Natural killer cell treated with Interleukin-12 subunit alpha and Interleukin-12 subunit beta and Interleukin-15 and Interleukin-18, amount 100 ng/mL, for 72 hours (primary cell): Measurements from ENCODE around the gene RNU1-3. TPM values are rescaled to one million over a fixed set of nuclear protein-coding genes. Genes with fewer than 3 reads are reported as not detected.
"Not testable (repeated sequence)": the region's sequence is repeated elsewhere in the genome, so short reads cannot be mapped to it uniquely, and the experiment has no call there.

Experiments used
- ATAC-seq, 2 donors: fragments of 150-1000 bp; cut with Tn5 transposase in 1 of 2; sonication (Bioruptor Pico), chemical (Tn5 transposase) in 1 of 2; 2 replicates each; pipeline ENCODE4 v1.10.0; 2021
- DNase-seq: peaks from one replicate; pipeline ENCODE4 v3.0.0; 2022; ENCODE audit warnings: low spot score
- H3K27ac Mint-ChIP-seq, 2 donors: 1 replicate in 1 of 2; 2 replicates in 1 of 2; pipeline ENCODE4 v1.8.0; 2022; ENCODE audit warnings: mixed read lengths in 2 of 2, mild to moderate bottlenecking in 1 of 2, moderate library complexity in 1 of 2
- H3K27me3 Mint-ChIP-seq, 2 donors: 1 replicate in 1 of 2; 2 replicates in 1 of 2; pipeline ENCODE4 v1.8.0; 2022; ENCODE audit warnings: mixed read lengths in 2 of 2
- H3K36me3 Mint-ChIP-seq: one replicate; pipeline ENCODE4 v1.8.0; 2022; ENCODE audit warnings: mixed read lengths
- H3K4me1 Mint-ChIP-seq, 2 donors: 1 replicate in 1 of 2; 2 replicates in 1 of 2; pipeline ENCODE4 v1.8.0; 2022; ENCODE audit warnings: low read depth in 2 of 2, mixed read lengths in 2 of 2, mild to moderate bottlenecking in 1 of 2
- H3K4me3 Mint-ChIP-seq: one replicate; pipeline ENCODE4 v1.8.0; 2022; ENCODE audit warnings: mixed read lengths
- H3K9me3 Mint-ChIP-seq: 2 replicates; pipeline ENCODE4 v1.8.0; 2022; ENCODE audit warnings: mixed read lengths
- total RNA-seq, 2 donors: library from RNA; stranded (reverse); gene quantifications; one replicate each; pipeline ENCODE4 v1.2.3, GENCODE V29; 2022

Gene RNU1-3
- 1,000 to 10,000 TPM; 1,591 to 3,879 TPM for total RNA-seq

DNA sequence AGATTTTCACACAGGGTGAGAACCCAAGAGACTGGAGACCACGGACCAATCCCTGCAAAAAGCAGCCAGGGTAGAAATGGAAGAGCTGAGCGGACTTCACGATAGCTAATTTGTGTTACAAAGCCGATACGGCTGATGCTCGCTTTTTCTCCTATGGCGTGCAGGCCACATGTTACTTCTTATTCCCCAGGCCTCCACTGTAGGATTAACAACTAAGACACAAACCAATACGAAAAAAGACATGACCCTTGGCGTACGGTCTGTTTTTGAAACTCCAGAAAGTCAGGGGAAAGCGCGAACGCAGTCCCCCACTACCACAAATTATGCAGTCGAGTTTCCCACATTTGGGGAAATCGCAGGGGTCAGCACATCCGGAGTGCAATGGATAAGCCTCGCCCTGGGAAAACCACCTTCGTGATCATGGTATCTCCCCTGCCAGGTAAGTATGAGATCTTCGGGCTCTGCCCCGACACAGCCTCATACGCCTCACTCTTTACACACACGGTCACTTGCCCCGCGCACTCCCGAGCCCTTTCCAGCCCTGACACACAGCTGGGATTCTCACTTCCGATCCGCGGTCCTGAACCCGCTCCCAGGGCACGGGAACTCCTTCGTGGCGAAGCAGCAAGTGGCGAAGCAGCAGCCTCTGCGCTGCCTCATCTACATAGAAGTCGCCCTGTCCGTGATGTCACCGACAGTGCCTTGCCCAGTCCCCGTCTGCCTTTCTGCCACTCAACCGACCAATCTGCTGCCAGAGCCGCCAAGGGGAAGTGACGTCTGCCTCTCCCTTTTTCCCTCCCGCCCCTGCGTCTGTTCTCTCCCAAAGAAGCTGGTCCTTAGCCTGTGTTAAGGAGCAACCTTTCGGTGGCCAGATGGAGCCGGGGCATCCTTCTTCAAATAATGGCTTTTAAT, at the start of gene RNU1-3:
TSS of gene RNU1-3 (minus strand) at position 447 of the 912 bp plus-strand sequence.
- not testable (repeated sequence) for H3K4me1 Mint-ChIP-seq, H3K27me3 Mint-ChIP-seq, H3K4me3 Mint-ChIP-seq, H3K27ac Mint-ChIP-seq, H3K36me3 Mint-ChIP-seq, DNase-seq, H3K9me3 Mint-ChIP-seq
- peak; percentile 99 to 100 for ATAC-seq

DNA sequence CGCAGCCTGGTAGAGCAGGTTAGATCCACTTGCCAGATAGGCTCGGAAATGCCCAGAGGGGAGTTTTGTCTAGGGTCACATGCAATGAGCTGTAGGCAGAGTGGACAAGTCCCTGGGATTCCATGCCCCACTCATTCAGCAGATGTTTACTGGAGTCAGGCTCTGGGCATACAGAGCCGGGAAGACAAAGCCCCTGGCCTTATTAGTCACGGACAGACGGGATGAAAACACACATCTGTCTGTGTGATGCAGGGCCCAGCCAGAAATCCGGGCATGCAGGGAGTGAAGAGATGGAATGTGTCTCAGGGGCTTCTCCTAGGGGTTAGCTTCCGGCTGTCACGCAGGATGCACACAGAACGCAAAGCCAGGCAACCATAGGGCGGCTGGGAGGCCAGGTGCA, 46.7 kb upstream of the RNU1-3 start:
- not testable (repeated sequence) for H3K9me3 Mint-ChIP-seq, H3K4me3 Mint-ChIP-seq, DNase-seq, ATAC-seq, H3K36me3 Mint-ChIP-seq, H3K27ac Mint-ChIP-seq, H3K4me1 Mint-ChIP-seq
- H3K27me3 Mint-ChIP-seq, result peaks cover 8 to 18% of the 10 kb centered on the region in 2 donors

GRCh38 chr1:16712984-16713383, 46.2 kb upstream of the RNU1-3 start:
- not testable (repeated sequence) for ATAC-seq, H3K9me3 Mint-ChIP-seq, H3K4me1 Mint-ChIP-seq, H3K36me3 Mint-ChIP-seq, DNase-seq, H3K4me3 Mint-ChIP-seq, H3K27ac Mint-ChIP-seq
- peaks cover 8 to 18% of the 10 kb centered on the region in 2 donors for H3K27me3 Mint-ChIP-seq

- ATAC-seq, H3K4me3 Mint-ChIP-seq, DNase-seq, H3K4me1 Mint-ChIP-seq, H3K36me3 Mint-ChIP-seq, H3K9me3 Mint-ChIP-seq, H3K27ac Mint-ChIP-seq: not testable (repeated sequence)
- peaks cover 5 to 14% of the 10 kb centered on the region in 2 donors for H3K27me3 Mint-ChIP-seq
These were observed 45.8 kb upstream of the RNU1-3 start for GRCh38 chr1:16712582-16712981.

- not testable (repeated sequence) for H3K36me3 Mint-ChIP-seq, H3K9me3 Mint-ChIP-seq, DNase-seq, H3K27me3 Mint-ChIP-seq, H3K4me3 Mint-ChIP-seq, ATAC-seq, H3K27ac Mint-ChIP-seq, H3K4me1 Mint-ChIP-seq
These were observed 45.4 kb upstream of the RNU1-3 start for GRCh38 chr1:16712131-16712530.

DNA sequence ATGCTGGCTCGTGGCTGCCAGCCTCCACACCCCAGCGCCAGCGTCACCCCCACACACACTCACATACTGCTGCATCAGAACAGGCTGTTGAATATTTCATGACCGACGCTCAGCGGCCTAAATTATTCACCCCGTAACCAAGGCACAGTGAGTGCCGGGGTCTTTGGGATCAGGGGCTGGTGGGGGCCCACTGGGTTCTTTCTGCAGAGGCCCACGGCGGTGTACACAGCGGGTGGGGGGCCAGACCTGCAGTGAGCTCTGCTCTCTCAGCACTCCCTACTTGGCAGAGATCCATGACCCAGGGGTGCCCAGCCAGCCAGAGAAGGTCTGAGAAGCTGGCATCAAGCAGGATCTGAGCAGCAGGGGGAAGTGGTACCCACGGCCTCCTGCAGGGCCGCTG, 43.9 kb upstream of the RNU1-3 start:
- H3K27ac Mint-ChIP-seq, H3K4me3 Mint-ChIP-seq, H3K9me3 Mint-ChIP-seq, H3K27me3 Mint-ChIP-seq, H3K4me1 Mint-ChIP-seq, H3K36me3 Mint-ChIP-seq, DNase-seq, ATAC-seq: not testable (repeated sequence)

DNA sequence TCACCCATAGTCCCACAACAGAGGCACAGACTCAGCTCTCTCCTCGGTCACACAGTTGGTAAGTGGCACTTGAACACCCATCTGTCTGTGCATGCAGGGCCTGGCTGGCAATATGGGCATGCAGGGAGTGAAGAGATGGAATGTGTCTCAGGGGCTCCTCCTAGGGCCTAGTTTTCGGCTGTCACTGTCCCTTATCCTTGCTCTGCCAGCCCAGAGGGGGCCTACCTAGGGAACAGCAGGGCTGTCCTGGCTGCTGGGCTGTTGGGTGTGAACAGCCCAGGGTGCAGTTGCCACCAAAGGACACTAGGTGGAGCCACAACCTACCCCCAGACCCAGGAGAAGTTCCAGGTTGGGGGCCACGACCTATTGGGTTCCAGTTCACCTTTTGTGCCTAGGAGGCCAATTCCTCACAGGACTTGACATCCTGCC, 42.9 kb upstream of the RNU1-3 start:
- not testable (repeated sequence) for H3K27ac Mint-ChIP-seq, DNase-seq, H3K9me3 Mint-ChIP-seq, H3K4me3 Mint-ChIP-seq, H3K36me3 Mint-ChIP-seq, H3K27me3 Mint-ChIP-seq, H3K4me1 Mint-ChIP-seq
- ATAC-seq, result peak; percentile 78 to 80

DNA sequence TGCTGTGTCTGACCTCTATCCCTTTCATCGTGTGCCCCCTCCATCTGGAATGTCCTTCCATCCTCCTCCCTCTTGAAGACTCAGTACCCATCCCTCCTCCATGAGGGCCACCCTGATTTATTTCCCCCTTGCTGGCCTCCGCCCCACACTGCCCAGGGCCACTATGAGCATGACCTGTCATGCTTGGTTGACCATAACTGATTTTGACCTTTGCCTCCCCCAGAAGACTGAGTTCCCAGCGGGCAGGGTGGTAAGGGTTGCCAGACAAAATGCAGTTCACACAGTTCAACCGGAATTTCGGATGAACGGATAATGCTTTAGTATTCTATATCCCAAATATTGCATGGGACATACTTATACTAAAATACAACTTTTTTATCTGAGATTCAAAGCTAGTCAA, 42.0 kb upstream of the RNU1-3 start:
- not testable (repeated sequence) for H3K27me3 Mint-ChIP-seq, DNase-seq, H3K9me3 Mint-ChIP-seq, H3K4me3 Mint-ChIP-seq, ATAC-seq, H3K36me3 Mint-ChIP-seq, H3K4me1 Mint-ChIP-seq, H3K27ac Mint-ChIP-seq

- DNase-seq, H3K4me3 Mint-ChIP-seq, H3K27me3 Mint-ChIP-seq, H3K36me3 Mint-ChIP-seq, H3K27ac Mint-ChIP-seq, H3K9me3 Mint-ChIP-seq, H3K4me1 Mint-ChIP-seq: not testable (repeated sequence)
- peak; percentile 41 to 60 for ATAC-seq
These were observed 40.7 kb upstream of the RNU1-3 start for GRCh38 chr1:16707130-16708093.

- H3K4me3 Mint-ChIP-seq, ATAC-seq, H3K4me1 Mint-ChIP-seq, H3K27me3 Mint-ChIP-seq, H3K27ac Mint-ChIP-seq, DNase-seq, H3K36me3 Mint-ChIP-seq, H3K9me3 Mint-ChIP-seq: not testable (repeated sequence)
These were observed 39.6 kb upstream of the RNU1-3 start for GRCh38 chr1:16706302-16706701.

DNA sequence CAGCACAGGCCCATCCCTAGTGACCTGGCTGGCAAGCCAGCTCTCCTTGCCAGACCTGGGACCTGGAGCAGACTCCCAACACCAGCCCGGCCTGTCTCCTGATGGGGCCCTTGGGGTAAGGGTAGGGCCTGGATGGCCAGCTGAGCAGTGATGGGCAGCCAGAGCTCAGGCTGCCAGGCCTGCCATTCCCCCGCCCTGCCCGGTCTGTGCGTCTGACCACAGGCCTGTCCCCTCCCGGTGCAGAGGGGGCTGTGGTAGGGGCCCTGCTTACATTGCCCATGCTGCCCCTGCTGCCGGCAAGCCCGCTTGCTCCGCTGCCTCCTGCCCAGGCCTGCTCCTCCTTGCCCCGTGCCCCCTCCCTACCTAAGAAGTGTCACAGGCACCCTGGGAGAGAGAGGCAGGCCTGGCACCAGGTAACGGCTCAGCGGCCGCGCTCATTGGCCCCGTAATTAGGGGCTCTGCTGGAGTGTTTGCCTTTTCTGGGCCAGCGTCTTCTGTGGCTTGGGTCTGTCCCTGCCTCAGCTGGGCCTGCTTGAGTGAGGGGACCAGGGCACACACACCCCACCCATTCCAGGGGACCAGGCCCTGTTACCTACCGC, 37.9 kb upstream of the RNU1-3 start:
- not testable (repeated sequence) for H3K9me3 Mint-ChIP-seq, H3K27ac Mint-ChIP-seq, H3K27me3 Mint-ChIP-seq, ATAC-seq, DNase-seq, H3K4me3 Mint-ChIP-seq, H3K4me1 Mint-ChIP-seq, H3K36me3 Mint-ChIP-seq

DNA sequence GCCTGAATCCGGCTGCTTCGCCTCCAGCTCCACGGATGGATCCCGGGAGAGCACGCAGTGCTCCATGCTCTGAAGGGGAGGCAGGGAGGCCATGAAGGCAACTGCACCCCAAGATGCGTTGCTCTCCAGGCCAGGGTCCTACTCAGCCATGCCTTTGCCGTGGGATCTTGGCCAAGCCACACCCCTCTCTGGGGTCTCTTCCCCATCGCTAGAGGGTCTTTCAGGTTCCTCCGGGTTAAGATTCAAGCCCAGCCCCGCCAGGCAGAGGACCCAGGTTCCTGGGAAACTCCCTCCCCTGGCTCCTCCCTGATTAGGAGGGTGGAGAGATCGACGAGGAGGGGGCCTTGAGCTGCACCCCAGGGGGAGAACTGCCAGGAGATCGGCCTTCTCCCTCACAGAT, 37.3 kb upstream of the RNU1-3 start:
- not testable (repeated sequence) for H3K27me3 Mint-ChIP-seq, H3K36me3 Mint-ChIP-seq, H3K4me1 Mint-ChIP-seq, H3K4me3 Mint-ChIP-seq, DNase-seq, H3K9me3 Mint-ChIP-seq, H3K27ac Mint-ChIP-seq, ATAC-seq

DNA sequence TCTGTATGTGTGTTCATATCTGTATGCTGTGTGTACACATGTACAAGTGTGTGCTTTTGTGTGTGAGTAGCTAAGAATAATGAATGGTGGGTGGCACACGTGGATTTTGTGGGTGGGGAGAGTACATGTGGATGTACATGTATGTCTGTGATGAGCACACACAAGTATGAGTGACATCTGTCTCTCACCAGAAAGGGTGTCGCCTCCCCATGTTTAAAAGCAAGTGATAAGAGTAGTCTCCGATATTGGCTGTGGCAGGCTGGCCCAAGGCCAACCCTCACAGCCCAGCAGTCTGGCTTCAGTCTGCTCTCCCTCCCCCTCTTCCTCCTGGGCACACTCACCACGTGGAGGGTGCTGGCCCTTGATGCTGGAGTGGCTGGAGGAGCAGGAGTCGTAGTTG, 36.9 kb upstream of the RNU1-3 start:
- not testable (repeated sequence) for H3K27ac Mint-ChIP-seq, H3K9me3 Mint-ChIP-seq, ATAC-seq, H3K27me3 Mint-ChIP-seq, H3K36me3 Mint-ChIP-seq, H3K4me1 Mint-ChIP-seq, H3K4me3 Mint-ChIP-seq, DNase-seq
